Mesothelial cell of epicardium (in vitro differentiated cells): Measurements from ENCODE around the gene SCFD2. TPM values are rescaled to one million over a fixed set of nuclear protein-coding genes. Genes with fewer than 3 reads are reported as not detected.
A peak's percentile ranks its signal among the peaks of the same experiment; 100 is the strongest.
"Not testable (repeated sequence)": the region's sequence is repeated elsewhere in the genome, so short reads cannot be mapped to it uniquely, and the experiment has no call there.

Experiments used
- DNase-seq, 2 experiments: peaks; one replicate each; pipeline ENCODE4 v3.0.0; 2021; ENCODE audit warnings: low spot score in 2 of 2; ENCODE audit not compliant: unreplicated experiment in 2 of 2
- H3K27ac Mint-ChIP-seq: 2 replicates; pipeline ENCODE4 v1.8.0; 2021; ENCODE audit warnings: mixed read lengths
- H3K27me3 Mint-ChIP-seq: 2 replicates; pipeline ENCODE4 v1.8.0; 2021; ENCODE audit warnings: low read depth, mixed read lengths
- H3K36me3 Mint-ChIP-seq: 2 replicates; pipeline ENCODE4 v1.8.0; 2021; ENCODE audit warnings: mixed read lengths
- H3K4me1 Mint-ChIP-seq: 2 replicates; pipeline ENCODE4 v1.8.0; 2021; ENCODE audit warnings: mixed read lengths
- H3K4me3 Mint-ChIP-seq: 2 replicates; pipeline ENCODE4 v1.8.0; 2021; ENCODE audit warnings: mild to moderate bottlenecking, moderate library complexity, mixed read lengths
- H3K9me3 Mint-ChIP-seq: 2 replicates; pipeline ENCODE4 v1.8.0; 2021; ENCODE audit warnings: mixed read lengths
- total RNA-seq: library from RNA; stranded (reverse); gene quantifications from 3 replicates; pipeline ENCODE4 v1.2.1, GENCODE V29; 2021
- TF ChIP-seq, protein P1 (sequence below): fragments of 200-600 bp; sonication (generic); IDR thresholded peaks from one replicate; pipeline ENCODE4 v1.5.0; 2021; ENCODE audit warnings: antibody characterized with exemption; ENCODE audit not compliant: unreplicated experiment

The SCFD2 gene
- total RNA-seq, 1 donor from 2014 or later = 15.6 TPM

DNA sequence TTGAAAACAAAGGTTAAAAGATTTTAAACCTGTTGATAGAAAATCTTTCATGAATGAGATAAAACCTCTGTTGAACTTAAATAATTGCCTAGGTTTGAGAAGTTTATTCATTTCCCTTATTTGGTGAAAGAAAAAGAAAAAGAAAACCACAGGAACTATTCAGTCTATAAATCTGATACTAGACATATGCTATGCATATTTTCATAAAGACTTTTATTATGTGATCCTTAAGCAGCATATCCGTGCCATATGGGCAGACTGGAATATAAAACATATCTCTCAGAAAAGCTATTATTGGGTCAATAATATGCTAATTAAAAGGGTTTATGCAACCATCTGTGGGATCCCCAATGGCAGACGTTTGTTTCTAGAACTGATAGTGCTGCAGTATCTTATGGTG, 325.0 kb downstream of the SCFD2 start:
- TF ChIP-seq, protein P1, sequence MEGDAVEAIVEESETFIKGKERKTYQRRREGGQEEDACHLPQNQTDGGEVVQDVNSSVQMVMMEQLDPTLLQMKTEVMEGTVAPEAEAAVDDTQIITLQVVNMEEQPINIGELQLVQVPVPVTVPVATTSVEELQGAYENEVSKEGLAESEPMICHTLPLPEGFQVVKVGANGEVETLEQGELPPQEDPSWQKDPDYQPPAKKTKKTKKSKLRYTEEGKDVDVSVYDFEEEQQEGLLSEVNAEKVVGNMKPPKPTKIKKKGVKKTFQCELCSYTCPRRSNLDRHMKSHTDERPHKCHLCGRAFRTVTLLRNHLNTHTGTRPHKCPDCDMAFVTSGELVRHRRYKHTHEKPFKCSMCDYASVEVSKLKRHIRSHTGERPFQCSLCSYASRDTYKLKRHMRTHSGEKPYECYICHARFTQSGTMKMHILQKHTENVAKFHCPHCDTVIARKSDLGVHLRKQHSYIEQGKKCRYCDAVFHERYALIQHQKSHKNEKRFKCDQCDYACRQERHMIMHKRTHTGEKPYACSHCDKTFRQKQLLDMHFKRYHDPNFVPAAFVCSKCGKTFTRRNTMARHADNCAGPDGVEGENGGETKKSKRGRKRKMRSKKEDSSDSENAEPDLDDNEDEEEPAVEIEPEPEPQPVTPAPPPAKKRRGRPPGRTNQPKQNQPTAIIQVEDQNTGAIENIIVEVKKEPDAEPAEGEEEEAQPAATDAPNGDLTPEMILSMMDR = no peak
- DNase-seq = no peak
- Mint-ChIP-seq H3K4me3 (no peak overlapping the region), H3K36me3 (no peaks in the 10 kb centered on the region), H3K4me1 (peaks cover 16% of the 10 kb centered on the region), H3K27ac (no peak overlapping the region), H3K9me3 (no peaks in the 10 kb centered on the region), H3K27me3 (no peaks in the 10 kb centered on the region)

DNA sequence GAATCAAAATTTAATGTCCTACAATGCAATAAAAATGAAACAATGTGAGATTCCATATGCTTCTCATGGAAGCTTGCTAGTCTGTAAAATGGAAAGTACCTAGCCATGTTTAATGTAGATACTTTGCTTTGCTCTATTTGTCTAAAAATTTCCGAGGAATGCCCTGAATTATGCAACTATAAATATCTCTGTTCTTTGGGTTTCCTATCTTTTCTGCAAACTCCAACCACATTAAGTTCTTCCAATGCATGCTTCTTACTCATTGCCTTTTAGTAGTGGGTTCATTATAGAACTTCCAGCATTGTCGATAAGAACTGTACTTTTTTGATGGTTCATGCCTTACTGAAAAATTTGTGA, 325.4 kb downstream of the SCFD2 start:
- no peak for DNase-seq
- Mint-ChIP-seq H3K9me3 (peaks cover 3% of the 10 kb centered on the region), H3K27ac (no peak overlapping the region), H3K36me3 (peaks cover 2% of the 10 kb centered on the region), H3K4me1 (peaks cover 16% of the 10 kb centered on the region), H3K4me3 (no peak overlapping the region), H3K27me3 (no peaks in the 10 kb centered on the region)
- TF ChIP-seq, protein P1 = no peak

DNA sequence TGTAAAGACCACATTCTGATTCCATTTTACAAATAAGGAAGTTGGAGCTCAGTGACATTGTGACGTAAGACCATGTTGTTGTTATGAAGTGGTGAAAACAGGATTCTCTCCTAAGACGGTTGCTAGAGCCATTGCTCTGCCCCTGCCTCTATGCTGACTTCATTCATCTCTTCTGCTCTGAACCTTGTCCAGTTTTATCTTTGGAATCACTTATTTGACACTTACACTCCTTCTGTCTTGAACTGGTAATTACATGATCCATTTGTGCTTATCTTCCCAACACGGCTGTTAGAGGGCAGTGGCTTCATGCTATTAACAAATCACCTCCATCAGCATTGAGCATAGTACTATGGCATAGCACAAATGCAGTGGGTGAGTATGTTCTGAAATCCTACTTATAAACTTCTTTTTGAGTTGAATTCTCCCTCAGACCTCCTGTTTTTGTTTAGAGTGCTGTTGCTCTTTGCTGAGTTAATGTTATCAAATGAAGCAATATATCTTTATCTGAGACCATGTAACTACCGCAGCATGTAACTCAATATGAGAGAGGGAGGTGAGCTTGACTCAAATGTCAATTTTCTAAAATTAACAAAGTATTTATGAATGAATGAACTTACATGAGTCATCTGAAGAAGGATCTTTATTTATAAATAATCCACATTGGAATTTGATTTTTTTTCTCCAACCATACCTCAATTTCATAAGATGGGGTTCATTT, 326.0 kb downstream of the SCFD2 start:
- Mint-ChIP-seq H3K36me3 (peaks cover 7% of the 10 kb centered on the region), H3K27ac (no peak overlapping the region), H3K9me3 (peaks cover 8% of the 10 kb centered on the region), H3K27me3 (no peaks in the 10 kb centered on the region), H3K4me3 (no peak overlapping the region), H3K4me1 (peaks cover 16% of the 10 kb centered on the region)
- DNase-seq = no peak
- TF ChIP-seq, protein P1 = no peak

DNA sequence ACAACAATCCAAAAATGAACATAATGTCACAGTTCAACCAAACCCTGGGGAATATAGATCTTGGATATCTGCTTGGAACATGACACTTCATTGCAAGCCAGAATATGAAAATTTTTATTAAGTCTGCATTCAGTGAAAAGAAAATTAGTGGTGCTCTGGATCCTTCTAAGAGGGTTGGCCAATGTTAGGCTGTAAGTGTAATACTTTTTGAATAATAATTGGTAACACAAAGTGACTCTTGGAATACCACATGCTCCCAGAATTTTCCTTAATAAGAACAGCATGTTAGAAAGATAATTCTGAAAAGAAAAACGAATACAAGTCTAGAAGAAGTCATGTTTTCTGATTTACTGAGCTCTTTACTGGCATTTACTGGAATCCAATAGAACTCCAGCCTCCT, 328.0 kb downstream of the SCFD2 start:
- Mint-ChIP-seq H3K9me3 (peaks cover 28% of the 10 kb centered on the region), H3K27ac (no peak overlapping the region), H3K4me3 (no peak overlapping the region), H3K27me3 (no peaks in the 10 kb centered on the region), H3K36me3 (peaks cover 12% of the 10 kb centered on the region), H3K4me1 (peaks cover 2% of the 10 kb centered on the region)
- no peak for DNase-seq
- TF ChIP-seq, protein P1 = no peak

DNA sequence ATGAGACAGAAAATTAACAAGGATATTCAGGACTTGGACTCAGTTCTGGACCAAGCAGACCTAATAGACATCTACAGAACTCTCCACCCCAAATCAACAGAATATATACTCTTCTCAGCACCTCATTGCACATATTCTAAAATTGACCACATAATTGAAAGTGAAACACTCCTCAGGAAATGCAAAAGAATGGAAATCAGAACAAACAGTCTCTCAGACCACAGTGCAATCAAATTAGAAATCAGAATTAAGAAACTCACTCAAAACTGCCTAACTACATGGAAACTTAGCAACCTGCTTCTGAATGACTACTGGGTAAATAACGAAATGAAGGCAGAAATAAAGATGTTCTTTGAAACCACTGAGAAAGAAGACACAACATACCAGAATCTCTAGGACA, 333.0 kb downstream of the SCFD2 start:
- H3K4me3 Mint-ChIP-seq, DNase-seq, H3K27ac Mint-ChIP-seq, H3K4me1 Mint-ChIP-seq, H3K27me3 Mint-ChIP-seq: not testable (repeated sequence)
- H3K9me3 Mint-ChIP-seq = peaks cover 39% of the 10 kb centered on the region
- H3K36me3 Mint-ChIP-seq = peaks cover 15% of the 10 kb centered on the region

DNA sequence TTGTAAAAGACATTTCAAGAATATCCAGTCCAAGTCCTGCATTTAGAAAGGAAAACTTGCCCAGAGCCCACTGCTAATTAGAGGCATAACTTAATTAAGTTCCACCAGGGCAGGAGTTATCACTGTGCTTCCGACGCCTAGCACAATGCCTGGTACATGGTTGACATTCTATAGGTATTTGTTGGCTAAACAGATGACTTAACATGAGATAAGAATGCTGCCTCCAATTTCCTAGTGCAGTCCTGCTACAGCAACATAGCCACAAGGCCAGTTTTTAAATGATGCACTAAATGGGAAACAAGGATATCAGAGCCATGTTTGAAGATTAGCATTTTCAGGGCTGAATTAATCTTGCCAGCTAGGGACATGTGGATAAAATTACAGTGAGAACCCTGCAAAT, 339.6 kb downstream of the SCFD2 start:
- TF ChIP-seq, protein P1 = no peak
- H3K36me3 Mint-ChIP-seq = no peaks in the 10 kb centered on the region
- H3K27me3 Mint-ChIP-seq = no peaks in the 10 kb centered on the region
- H3K4me1 Mint-ChIP-seq = peaks cover 36% of the 10 kb centered on the region
- no peak for DNase-seq
- peak overlapping the region; percentile 54 for H3K27ac Mint-ChIP-seq
- H3K9me3 Mint-ChIP-seq = peaks cover under 1% of the 10 kb centered on the region
- no peak overlapping the region for H3K4me3 Mint-ChIP-seq
